Thoracic aorta (tissue), 2 donors: ENCODE data around the gene LPAR2. TPM values are rescaled to one million over a fixed set of nuclear protein-coding genes. Genes with fewer than 3 reads are reported as not detected.

Experiments used
- ATAC-seq: fragments of 150-250 bp; one replicate; pipeline ENCODE4 v1.8.0; 2017; ENCODE audit warnings: low read depth; ENCODE audit not compliant: insufficient number of reproducible peaks, low FRiP score
- DNase-seq: peaks from one replicate; pipeline ENCODE4 v3.0.0-alpha.2; 2020; ENCODE audit warnings: low spot score
- H3K27ac ChIP-seq, 2 donors: fragments of 200-600 bp; sonication (generic); 1 replicate in 1 of 2; 2 replicates in 1 of 2; pipeline ENCODE4 v1.5.1; 2016; ENCODE audit warnings: mild to moderate bottlenecking in 2 of 2, moderate library complexity in 2 of 2
- H3K27me3 ChIP-seq: fragments of 200-600 bp; sonication (generic); replicated peaks from 2 replicates; pipeline ENCODE4 v1.6.0; 2016; ENCODE audit warnings: mild to moderate bottlenecking; ENCODE audit not compliant: insufficient read depth
- H3K36me3 ChIP-seq: fragments of 200-600 bp; sonication (generic); one replicate; pipeline ENCODE4 v1.5.1; 2016
- H3K4me1 ChIP-seq, 2 donors: fragments of 200-600 bp; sonication (generic); 1 replicate in 1 of 2; 2 replicates in 1 of 2; pipeline versions ENCODE4 v1.5.1 to v1.6.0; 2016; ENCODE audit warnings: low read depth in 2 of 2, mild to moderate bottlenecking in 1 of 2; ENCODE audit not compliant: control insufficient read depth in 1 of 2
- H3K4me3 ChIP-seq: fragments of 200-600 bp; sonication (generic); 2 replicates; pipeline ENCODE4 v1.5.1; 2016; ENCODE audit warnings: mild to moderate bottlenecking
- H3K9me3 ChIP-seq: fragments of 200-600 bp; sonication (generic); 2 replicates; pipeline ENCODE4 v1.5.1; 2016
- total RNA-seq, 2 donors: library from RNA; depleted of rRNA; stranded (reverse); fragments of >200 nt; gene quantifications; one replicate each; pipeline versions ENCODE4 v1.1.0 to v1.2.3, GENCODE V29; 2016
- TF ChIP-seq, protein P1 (sequence below): fragments of 200-600 bp; sonication (generic); IDR thresholded peaks from one replicate; pipeline ENCODE4 v1.5.1; 2019; ENCODE audit warnings: antibody characterized with exemption

LPAR2 gene
- total RNA-seq, 2 donors from 2014 or later, result 4.2 to 11.6 TPM

DNA sequence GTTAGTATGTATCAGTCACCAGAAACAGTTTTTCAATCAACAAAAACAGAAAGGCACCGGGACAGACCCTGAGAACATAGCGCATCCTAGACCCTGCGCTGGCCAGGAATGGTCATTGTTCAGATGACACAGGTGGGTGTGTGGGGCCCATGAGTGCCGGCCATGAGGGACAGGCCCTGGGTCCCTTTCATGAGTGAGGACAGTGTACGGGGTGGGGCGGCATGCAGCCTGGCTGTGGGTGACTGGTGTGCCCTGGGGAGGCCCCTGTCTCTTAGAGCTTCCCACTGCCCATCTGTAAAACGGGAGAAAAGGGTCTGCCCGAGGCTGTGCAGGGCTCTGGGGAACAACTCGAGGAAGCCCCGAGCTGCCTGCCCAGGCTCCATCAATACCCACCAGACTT lies 35.3 kb downstream of the LPAR2 start:
- no peak for DNase-seq
- H3K36me3 ChIP-seq, result no peaks in the 10 kb centered on the region
- H3K27ac ChIP-seq, result no peak overlapping the region
- no peaks in the 10 kb centered on the region for H3K27me3 ChIP-seq
- ATAC-seq, result no peak
- TF ChIP-seq, protein P1, sequence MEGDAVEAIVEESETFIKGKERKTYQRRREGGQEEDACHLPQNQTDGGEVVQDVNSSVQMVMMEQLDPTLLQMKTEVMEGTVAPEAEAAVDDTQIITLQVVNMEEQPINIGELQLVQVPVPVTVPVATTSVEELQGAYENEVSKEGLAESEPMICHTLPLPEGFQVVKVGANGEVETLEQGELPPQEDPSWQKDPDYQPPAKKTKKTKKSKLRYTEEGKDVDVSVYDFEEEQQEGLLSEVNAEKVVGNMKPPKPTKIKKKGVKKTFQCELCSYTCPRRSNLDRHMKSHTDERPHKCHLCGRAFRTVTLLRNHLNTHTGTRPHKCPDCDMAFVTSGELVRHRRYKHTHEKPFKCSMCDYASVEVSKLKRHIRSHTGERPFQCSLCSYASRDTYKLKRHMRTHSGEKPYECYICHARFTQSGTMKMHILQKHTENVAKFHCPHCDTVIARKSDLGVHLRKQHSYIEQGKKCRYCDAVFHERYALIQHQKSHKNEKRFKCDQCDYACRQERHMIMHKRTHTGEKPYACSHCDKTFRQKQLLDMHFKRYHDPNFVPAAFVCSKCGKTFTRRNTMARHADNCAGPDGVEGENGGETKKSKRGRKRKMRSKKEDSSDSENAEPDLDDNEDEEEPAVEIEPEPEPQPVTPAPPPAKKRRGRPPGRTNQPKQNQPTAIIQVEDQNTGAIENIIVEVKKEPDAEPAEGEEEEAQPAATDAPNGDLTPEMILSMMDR, result no peak
- H3K4me1 ChIP-seq, result peaks cover 0 to 6% of the 10 kb centered on the region in 2 donors
- H3K9me3 ChIP-seq, result no peaks in the 10 kb centered on the region
- H3K4me3 ChIP-seq, result no peak overlapping the region

DNA sequence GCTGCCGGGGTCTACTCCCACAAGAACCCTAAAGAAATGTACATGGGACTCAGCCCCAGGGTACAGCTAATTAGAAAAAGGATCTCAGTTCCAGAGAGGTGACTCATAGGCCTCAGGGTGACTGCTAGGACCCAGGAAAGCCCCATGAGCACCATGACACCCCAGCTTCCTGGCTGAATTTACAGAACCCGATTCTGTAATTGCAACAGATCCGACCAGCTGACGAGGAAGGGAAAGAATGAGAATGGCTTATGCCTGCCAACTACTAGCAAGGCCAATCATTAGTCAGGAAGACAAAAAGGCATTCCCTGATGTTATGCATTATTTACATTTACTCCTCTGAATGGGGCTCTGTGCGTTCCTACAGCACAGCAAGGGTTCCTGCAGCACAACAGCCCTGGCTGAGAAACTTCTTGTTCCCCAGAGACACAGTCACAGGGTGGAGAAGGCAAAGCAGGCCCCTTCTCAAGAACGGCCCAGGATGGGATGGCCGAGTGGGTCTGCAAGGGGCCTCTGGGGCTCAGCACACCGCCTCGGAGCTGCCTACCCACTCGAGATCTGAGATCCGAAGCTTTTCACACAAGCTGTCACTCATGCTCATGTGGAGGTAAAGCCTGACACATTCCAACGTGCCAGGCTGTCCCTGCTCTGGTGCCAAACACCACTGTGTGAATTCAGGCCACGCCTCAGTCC lies 36.7 kb downstream of the LPAR2 start:
- Histone ChIP-seq H3K36me3 (no peaks in the 10 kb centered on the region), H3K27me3 (no peaks in the 10 kb centered on the region), H3K4me1 (peaks cover 0 to 6% of the 10 kb centered on the region in 2 donors), H3K4me3 (no peak overlapping the region), H3K9me3 (no peaks in the 10 kb centered on the region), H3K27ac (no peak overlapping the region)
- ATAC-seq, result no peak
- TF ChIP-seq, protein P1, result no peak
- no peak for DNase-seq

DNA sequence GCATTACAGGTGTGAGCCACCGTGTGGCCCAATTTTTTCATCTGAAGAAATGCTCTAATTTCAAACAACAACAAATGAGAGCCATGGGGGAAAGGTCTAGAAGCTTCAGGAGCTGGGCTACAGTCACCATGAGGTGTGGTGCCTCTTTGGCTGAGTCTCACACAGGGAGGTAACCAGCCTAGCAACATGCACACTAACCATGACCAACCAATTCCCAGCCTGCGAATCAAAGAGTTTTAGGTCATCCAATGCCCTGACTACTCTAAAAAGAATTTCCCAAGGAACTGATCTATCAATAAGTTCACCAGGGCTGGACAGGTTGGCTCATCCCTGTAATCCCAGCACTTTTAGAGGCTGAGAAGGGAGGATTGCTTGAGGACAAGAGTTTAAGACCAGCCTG lies 39.5 kb downstream of the LPAR2 start:
- DNase-seq (no peak), ATAC-seq (no peak)
- H3K27ac ChIP-seq, result no peak overlapping the region
- H3K27me3 ChIP-seq, result no peaks in the 10 kb centered on the region
- no peaks in the 10 kb centered on the region for H3K36me3 ChIP-seq
- H3K4me3 ChIP-seq, result no peak overlapping the region
- TF ChIP-seq, protein P1, result no peak
- H3K4me1 ChIP-seq, result peaks cover 0 to 6% of the 10 kb centered on the region in 2 donors
- no peaks in the 10 kb centered on the region for H3K9me3 ChIP-seq

DNA sequence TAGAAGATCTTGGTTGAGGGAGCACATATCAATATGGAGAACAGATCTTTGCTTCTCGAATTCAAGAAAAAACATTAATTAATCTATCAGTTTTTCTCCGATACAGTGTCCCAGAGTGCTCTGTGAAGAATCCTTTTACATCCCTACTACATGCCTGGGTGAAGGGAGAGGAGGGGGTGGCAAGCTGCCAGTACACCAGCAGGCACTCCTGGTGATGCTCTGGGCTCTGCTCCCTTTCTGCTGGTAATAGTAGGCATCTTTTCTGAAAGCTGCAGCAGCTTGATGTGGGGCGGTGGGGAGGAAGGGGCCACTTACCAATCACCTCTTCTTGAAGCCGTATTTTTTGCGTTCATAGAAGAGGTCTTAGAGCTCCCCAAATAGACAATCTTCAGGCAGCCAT lies 40.2 kb downstream of the LPAR2 start:
- H3K4me1 ChIP-seq, result peaks cover 0 to 6% of the 10 kb centered on the region in 2 donors
- ATAC-seq, result no peak
- TF ChIP-seq, protein P1, result no peak
- no peak for DNase-seq
- no peaks in the 10 kb centered on the region for H3K36me3 ChIP-seq
- H3K27me3 ChIP-seq, result no peaks in the 10 kb centered on the region
- H3K4me3 ChIP-seq, result no peak overlapping the region
- H3K27ac ChIP-seq, result no peak overlapping the region
- H3K9me3 ChIP-seq, result no peaks in the 10 kb centered on the region

DNA sequence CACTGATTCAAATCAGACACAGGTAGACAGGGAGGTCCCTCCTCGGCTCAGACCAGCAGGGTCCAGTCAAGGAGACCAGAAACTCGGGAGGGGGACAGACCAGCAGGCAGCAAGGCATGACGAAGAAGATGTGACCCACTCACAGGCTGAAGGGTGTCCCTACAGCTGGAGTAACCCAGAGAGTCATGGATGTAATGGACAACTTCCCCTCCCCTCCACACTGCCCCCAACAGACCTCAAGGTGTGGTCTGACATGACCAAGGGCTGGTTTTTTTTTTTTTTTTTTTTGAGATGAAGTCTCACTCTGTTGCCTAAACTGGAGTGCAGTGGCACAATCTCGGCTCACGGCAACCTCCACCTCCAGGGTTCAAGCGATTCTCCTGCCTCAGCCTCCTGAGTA lies 43.7 kb downstream of the LPAR2 start:
- Histone ChIP-seq H3K4me3 (no peak overlapping the region), H3K27me3 (no peaks in the 10 kb centered on the region), H3K4me1 (no peaks in the 10 kb centered on the region), H3K9me3 (no peaks in the 10 kb centered on the region), H3K27ac (no peak overlapping the region), H3K36me3 (no peaks in the 10 kb centered on the region)
- TF ChIP-seq, protein P1, result no peak
- ATAC-seq (no peak), DNase-seq (no peak)
